Activated CD8-positive, alpha-beta memory T cell treated with anti-CD3 and anti-CD28 coated beads for 36 hours (primary cell): ENCODE results near the gene CAMSAP3. TPM values are rescaled to one million over a fixed set of nuclear protein-coding genes. Genes with fewer than 3 reads are reported as not detected.
"Not testable (repeated sequence)": the region's sequence is repeated elsewhere in the genome, so short reads cannot be mapped to it uniquely, and the experiment has no call there.

Source experiments
- CTCF ChIA-PET: fragments of 350-600 bp; sonication (Branson Sonifier 250); formaldehyde crosslinking; loops from one replicate; lab custom pipeline; 2021; ENCODE audit warnings: antibody characterized with exemption; lab: Charles Lee
- POLR2A ChIA-PET: fragments of 350-600 bp; sonication (Branson Sonifier 250); formaldehyde crosslinking; loops from one replicate; lab custom pipeline; 2021; ENCODE audit warnings: antibody characterized with exemption; lab: Charles Lee
- total RNA-seq, 2 experiments: library from RNA; stranded (reverse); gene quantifications; one replicate each; pipeline ENCODE4 v1.2.3, GENCODE V29; 2021

The CAMSAP3 gene
- total RNA-seq, 2 experiments from 2014 or later = 0.34 to 0.69 TPM

DNA sequence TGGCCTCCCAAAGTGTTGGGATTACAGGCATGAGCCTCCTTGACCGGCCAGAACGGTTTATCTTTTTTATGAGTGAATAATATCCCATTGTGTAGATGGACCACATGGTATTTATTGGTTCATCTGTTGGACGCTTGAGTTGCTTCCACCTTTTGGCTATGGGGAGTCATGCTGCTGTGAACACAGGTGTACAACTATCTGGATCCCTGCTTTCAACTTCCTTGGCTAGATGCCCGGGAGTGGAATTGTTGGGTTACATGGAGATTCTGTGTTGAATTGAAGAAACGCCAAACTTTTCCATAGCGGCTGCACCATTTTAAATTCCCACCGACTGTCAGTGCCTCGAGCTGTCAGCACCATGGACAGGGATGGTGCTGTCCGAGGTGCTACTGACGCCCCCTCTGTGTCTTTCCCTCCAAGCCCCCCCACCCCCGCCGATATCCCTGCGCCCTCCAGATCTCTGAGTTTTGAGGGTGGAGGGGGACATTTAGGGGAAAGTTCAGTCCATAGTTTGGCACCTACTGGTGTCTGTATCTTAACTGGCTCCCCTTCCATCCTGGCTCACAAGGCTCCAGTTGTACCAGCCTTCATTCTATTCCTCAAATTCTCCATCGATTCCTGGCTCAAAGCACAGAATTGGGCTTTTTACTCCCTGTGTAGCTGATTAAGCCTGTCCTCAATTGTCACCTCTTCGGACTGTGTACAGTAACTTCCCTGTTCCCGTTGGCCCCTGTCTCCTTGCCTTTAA, 32.8 kb upstream of the CAMSAP3 start:
- ChIA-PET POLR2A (no interaction called here), CTCF (interaction anchor here (0.8 kb wide), 1 partner anchor 1654 kb away, joined by 3 read pairs; no protein-coding TSS in a partner anchor)

DNA sequence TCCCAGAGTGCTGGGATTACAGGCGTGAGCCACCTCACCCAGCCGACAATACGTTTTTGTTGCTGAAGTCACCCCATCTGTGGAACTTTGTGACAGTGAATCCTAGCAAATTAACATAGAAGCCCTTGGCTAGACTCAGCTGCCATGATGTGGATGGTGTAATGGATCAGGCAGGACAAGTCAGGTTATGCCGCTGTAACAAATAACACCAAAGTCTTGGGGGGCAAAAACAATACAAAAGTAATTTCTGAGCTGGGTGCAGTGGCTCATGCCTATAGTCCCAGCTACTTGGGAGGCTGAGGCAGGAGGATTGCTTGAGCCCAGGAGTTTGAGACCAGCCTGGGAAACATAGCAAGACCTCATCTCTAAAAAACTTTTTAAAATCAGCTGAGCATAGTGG, 30.8 kb upstream of the CAMSAP3 start:
- ChIA-PET POLR2A (no interaction called here), CTCF (interaction anchor here (1.9 kb wide), 1 partner anchor 116 kb away, joined by 4 read pairs; the partner anchor contains the start of gene TRAPPC5)

DNA sequence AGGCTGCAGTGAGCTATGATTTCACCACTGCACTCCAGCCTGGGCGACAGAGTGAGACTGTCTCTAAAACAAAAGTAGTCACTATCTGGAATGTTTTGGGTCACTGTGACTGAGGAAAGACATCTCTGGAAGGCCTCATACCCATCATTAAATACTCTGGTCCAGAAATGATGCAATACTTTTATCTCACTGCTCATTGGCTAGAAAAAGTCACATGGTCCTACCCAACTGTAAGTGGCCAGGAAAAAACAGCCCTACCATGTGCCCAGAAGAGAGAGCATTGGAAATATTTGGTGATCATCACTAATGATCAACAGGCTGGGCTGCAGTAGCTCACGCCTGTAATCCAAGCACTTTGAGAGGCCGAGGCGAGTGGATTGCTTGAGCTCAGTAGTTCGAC, 30.3 kb upstream of the CAMSAP3 start:
- ChIA-PET CTCF (interaction anchor here (1.3 to 1.9 kb wide), 2 partner anchors 116 to 211 kb away, joined by 3 to 4 read pairs; partner anchors contain the start of gene TRAPPC5), POLR2A (no interaction called here)

DNA sequence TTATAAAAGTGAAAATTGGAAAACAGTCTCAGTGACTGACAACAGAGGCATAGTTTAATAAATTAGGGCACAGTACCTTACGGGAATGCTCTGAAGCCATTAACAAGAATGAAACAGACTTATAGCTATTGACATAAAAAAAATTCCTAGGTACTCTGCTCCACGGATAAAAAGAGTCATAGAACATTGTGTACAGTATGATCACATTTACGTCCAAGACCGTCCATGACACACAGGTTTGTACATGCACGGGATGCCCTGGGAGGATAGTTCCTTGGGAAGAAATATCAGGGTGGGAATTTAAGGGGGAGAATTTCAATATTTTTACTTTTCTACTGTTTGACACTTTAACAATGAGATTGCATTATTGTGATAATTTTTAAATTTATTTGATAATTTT, 24.9 kb upstream of the CAMSAP3 start:
- ChIA-PET CTCF (no interaction called here), POLR2A (no interaction called here)

DNA sequence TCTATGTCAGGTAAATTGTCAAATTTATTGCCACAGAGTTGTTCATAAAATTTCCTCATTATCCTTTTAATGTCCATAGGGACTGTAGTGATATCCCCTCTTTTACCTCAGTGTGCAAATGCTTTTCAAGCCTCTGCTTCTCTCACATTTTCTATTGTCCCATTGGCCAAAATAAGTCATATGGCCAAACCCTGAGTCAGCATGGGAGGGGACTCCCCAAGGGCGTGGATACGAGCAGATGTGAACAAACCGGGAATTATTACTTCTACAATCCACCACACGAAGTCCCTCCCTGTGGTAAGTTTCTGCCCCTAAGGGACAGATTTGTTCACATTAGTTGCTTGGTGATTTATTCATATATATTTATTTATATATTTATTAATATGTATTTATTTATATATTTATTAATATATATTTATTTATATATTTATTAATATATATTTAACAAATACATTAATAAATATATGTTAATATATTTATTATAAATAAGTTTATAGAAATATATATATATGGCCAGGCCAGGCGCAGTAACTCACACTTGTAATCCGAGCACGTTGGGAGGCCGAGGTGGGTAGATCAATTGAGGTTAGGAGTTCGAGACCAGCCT, 20.1 kb upstream of the CAMSAP3 start:
- ChIA-PET CTCF (no interaction called here), POLR2A (no interaction called here)

DNA sequence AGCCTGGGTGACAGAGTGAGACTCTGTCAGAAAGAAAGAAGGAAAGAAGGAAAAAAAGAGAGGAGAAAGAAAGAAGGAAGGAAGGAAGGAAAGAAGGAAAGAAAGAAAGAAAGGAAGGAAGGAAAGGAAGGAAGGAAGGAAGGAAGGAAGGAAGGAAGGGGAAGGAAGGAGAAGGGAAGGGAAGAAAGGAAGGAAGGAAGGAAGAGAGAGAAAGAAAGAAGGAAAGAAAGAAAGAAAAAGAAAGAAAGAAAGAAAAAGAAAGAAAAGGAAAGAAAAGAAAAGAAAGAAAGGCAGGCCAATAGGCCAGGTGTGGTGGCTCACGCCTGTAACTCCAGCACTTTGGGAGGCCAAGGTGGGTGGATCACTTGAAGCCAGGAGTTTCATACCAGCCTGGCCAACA, 18.2 kb upstream of the CAMSAP3 start:
- POLR2A ChIA-PET = interaction anchor here (0.6 kb wide), 1 partner anchor 10 kb away, joined by 5 read pairs; no protein-coding TSS in a partner anchor
- CTCF ChIA-PET = not testable (repeated sequence)

DNA sequence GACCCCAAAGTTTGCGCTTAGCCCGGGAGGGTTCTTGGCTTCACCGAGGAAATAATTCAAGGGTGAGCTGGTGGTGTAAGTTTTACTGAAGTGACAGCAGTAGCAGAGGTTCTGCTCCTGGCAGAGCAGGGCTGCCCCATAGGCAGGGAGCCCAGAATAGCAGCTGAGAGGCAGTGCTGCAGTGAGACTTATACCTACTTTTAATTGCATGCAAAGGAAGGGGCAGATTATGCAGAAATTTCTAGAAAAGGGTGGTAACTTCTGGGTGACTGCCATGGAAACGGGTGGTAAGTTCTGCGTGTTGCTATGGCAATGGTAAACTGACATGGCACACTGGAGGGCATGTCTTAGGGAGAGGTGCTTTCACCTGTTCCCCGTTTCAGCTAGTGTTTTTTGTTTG, 17.5 kb upstream of the CAMSAP3 start:
- POLR2A ChIA-PET = no interaction called here
- CTCF ChIA-PET = interaction anchor here (0.6 kb wide), 1 partner anchor 198 kb away, joined by 4 read pairs; no protein-coding TSS in a partner anchor

DNA sequence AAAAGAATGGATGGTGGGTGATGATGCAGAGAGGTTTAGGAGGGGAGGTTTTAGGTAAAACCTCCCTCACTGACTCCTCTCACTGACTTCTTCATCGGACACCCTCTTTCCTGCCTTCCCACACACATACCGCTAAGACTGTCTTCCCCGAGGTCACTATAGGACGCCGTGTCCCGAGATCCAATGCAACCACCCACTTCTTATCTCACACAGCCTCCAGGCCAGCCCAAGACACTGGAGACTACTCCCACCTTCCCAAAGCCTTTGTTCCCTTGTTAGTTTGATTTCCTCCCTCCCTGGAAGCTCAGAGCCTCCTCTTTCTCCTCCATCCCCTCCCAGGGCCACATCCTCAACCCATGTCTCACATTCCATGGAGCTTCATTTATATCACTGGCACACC, 16.5 kb upstream of the CAMSAP3 start:
- POLR2A ChIA-PET = no interaction called here
- CTCF ChIA-PET = interaction anchor here (1.4 kb wide), 1 partner anchor 11 kb away, joined by 3 read pairs; no protein-coding TSS in a partner anchor

DNA sequence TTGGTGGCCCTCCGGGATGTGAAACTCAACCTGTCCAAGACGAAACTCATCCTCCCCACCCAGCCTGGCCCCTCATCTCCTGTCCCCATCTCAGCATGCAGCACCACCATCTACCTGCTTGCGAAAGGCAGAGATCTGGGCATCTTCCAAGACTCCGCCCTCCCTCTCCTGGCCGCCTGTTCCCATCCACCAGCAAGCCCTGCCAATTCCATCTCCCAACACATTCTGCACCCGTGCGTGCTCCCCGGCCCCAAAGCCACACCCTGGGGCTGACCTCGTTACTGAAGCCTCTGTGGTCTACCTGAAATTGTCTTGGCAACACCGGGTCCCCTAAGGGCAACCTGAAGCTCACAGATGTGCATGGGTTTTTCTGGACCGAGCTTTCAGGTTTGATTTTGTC, 13.2 kb upstream of the CAMSAP3 start:
- POLR2A ChIA-PET = no interaction called here

DNA sequence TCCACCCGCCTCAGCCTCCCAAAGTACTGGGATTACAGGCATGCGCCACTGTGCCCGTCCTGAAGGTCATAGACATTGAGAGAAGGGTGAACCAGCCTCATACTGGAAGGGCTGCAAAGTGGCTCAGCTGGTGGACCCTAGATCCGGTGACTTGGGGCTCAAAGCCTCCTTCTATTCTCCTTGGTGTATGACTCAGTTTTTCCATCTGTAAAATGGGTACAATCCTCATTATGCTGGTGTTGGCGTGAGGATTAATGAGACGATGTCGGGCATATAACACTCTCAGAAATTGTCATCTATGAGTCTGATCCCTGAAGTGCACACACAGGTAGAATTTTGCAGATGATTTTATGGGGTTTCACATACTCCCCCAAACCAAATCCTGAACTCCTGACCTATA, 5.8 kb upstream of the CAMSAP3 start:
- POLR2A ChIA-PET = no interaction called here
- CTCF ChIA-PET = no interaction called here

More for the DNA sequence above, 13.2 kb upstream of the CAMSAP3 start:
- CTCF ChIA-PET = interaction anchor here (1.4 kb wide), 1 partner anchor 14 kb away, joined by 3 read pairs; no protein-coding TSS in a partner anchor

DNA sequence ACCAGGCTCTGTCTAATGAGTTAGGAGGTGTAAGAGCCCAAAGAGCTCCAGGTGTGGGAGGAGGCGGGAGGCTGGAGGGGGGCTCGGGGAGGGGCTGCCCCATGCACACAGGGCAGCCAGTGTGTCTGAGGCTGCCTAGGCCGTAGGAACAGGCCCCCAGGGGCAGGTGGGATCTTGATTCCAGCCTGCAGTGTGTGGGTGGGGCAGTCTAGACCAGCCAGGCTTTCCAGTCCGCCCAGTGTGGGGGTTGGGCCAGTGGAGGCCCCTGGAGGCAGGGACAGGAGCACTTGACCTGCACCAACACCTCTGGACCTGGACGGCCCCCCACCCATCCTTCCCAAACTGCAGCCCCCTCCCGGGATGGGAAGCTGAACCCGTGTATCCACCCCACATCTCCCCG, 5.4 kb upstream of the CAMSAP3 start:
- CTCF ChIA-PET = no interaction called here
- POLR2A ChIA-PET = no interaction called here

DNA sequence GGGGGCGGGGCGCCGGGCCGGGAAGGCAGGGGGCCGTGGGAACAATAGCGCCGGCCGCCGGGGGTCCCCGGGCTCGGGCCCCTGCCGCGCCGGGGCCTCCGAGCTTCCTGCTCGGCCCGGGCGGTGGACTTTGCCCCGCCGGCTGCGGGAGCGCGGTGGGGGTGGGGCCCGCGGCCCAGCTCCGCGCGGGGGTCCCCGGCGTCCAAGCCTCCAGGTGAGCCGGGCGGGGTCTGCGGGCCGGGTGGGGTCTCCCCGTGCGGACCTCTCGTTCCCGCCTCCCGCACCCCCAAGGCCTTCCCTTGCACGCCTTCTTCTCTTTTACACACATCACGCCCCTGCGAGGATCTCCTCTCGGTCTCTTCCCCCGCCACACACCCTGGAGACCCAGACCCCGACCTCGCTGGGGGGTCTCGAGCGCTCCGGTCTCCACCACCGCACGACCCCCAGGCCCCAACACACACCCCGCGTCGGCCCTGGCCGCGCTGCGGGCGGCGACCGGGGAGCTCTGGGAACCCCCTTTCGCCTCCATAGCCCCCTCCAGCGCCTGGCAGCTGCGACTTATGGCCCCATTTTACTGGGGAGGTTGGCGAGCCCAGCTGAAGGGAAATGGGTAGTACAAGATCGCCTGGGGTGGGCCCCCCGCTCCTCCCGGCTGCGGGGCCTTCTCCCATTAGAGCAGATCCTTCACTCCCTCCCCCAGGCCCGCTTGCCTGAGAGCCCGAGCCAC, 711 bp downstream of the CAMSAP3 start:
- POLR2A ChIA-PET = interaction anchor here (0.6 kb wide), 1 partner anchor 69 kb away, joined by 4 read pairs; no protein-coding TSS in a partner anchor
- CTCF ChIA-PET = interaction anchor here (1.1 kb wide), 2 partner anchors 11 to 28 kb away, joined by 3 read pairs; no protein-coding TSS in a partner anchor

DNA sequence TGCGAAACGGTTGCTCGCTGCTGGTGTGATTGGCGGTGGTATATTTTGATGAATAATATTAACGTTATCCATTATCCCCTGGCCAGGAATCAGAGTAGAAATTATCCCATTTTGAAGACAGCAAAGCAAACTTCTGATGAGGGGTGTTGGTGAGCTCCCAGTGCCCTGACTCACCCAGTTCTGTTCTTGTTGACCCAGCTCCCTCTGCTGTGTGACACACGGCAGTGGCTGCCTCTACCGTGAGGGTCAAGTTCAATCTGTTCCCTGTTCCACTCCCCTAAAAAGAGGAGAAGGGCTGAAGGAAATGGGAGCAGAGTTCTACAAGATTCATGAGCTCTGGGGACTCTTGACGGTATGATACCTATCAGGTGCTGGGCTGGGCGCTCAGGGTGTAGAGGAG, 2.0 kb downstream of the CAMSAP3 start:
- CTCF ChIA-PET = interaction anchor here (1.1 kb wide), 1 partner anchor 29 kb away, joined by 3 read pairs; no protein-coding TSS in a partner anchor
- POLR2A ChIA-PET = no interaction called here

DNA sequence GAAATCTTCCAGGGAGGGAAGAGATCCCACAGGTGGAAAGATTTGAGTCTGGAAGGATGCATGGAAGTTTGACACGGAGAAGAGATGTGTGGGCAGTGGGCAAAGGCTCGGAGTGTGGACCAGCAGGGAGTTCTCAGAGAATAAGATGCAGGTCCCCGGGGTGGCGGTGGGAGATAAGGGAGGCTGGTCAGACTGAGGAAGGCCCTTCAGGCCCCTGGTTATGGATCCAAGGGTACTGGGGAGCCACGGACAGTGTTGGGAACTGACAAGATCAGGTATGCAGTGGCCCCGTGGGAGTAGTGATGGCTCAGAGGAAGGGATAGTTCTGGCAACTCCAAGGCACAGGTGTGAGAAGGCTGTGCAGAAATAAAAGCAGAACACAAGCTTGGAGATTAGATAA, 2.5 kb downstream of the CAMSAP3 start:
- POLR2A ChIA-PET = no interaction called here
- CTCF ChIA-PET = no interaction called here

DNA sequence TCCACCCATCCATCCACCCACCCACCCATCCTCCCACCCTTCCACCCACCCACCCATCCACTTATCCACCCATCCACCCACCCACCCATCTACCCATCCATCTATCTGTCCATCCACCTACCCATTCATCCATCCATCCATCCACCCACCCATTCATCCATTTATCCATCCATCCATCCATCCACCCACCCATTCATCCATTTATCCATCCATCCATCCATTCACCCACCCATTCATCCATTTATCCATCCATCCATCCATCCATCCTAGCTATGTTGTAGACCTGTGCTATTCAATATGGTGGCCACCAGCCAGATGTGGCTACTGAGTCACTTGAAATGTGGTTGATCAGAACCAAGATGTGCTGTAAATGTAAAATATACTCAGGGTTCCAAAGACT, 5.1 kb downstream of the CAMSAP3 start:
- ChIA-PET POLR2A (no interaction called here), CTCF (no interaction called here)

DNA sequence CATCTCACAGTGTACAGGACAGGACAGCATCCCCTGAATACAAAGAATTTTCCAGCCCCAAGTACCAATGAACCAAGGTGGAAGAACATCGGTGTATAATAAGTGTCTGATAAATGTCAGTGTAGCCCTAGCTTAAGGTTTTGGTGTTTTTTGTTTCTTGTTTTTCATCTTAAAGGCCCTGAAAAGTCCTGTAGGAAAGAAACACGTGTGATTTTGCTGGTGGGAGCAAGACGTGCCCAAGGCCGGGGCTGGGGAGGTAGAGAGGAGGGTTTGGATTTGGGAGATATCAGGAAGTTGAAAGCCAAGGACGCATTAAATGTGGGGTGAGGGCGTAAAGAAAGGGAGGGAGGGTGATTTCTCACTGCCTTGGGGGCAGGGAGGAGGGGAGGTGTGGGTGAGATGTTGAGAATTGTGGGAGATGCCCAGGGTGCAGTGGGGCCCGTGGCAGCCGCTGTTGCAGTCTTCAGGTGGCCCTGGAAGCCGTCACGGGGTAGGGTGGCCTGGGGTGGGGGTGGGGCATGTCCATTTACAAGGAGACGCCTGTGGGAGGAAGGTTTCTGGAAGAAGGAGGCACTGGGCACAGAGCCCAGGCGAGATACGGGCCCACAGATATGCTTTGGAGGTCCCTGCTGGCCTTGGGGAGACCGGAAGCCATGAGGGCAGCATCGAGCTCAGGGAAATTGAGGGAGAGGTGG, 6.7 kb downstream of the CAMSAP3 start:
- ChIA-PET CTCF (no interaction called here), POLR2A (no interaction called here)

DNA sequence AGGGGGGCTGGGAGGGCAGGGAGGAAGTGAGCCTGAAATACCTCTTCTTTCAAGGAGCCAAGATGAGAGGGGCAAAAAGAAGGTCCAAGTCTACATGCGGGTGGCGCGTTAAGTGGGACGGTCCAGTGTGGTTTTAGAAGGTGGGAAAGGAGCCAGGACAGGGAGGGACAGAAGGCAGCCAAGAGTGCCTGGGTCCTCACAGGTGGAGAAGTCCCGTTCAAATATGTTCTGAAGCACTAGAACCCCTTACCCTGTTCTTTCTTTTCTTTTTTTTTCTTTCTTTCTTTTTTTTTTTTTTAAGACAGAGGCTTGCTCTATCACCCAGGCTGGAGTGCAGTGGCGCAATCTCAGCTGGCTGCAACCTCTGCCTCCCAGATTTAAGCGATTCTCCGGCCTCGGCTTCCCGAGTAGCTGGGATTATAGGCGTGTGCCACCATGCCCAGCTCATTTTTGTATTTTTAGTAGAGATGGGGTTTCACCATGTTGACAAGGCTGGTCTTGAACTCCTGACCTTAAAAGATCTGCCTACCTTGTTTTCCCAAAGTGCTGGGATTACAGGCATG, 7.4 kb downstream of the CAMSAP3 start:
- ChIA-PET CTCF (no interaction called here), POLR2A (no interaction called here)

DNA sequence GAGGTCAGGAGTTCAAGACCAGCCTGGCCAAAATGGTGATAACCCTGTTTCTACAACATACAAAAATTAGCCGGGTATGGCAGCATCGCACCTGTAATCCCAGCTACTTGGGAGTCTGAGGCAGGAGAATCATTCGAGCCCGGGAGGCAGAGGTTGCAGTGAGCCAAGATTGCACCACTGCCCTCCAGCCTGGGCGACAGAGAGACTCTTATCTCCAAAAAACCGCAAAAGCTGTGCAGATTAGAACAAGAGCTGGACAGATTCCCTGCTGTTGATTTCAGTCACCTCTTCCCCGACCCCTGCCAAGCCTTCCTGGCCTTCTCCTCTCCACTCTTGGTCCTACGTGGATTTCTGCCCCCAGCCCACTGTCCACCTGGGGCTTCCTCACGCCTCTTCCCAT, 8.3 kb downstream of the CAMSAP3 start:
- ChIA-PET POLR2A (no interaction called here), CTCF (interaction anchor here (1.0 kb wide), 1 partner anchor 36 kb away, joined by 3 read pairs; no protein-coding TSS in a partner anchor)
